Measurements from ENCODE around the gene KAT6B. TPM values are rescaled to one million over a fixed set of nuclear protein-coding genes. Genes with fewer than 3 reads are reported as not detected.

The KAT6B gene
- total and polyA plus RNA-seq, 7 donors: 2.1 to 21.3 (median 16.9) TPM

DNA sequence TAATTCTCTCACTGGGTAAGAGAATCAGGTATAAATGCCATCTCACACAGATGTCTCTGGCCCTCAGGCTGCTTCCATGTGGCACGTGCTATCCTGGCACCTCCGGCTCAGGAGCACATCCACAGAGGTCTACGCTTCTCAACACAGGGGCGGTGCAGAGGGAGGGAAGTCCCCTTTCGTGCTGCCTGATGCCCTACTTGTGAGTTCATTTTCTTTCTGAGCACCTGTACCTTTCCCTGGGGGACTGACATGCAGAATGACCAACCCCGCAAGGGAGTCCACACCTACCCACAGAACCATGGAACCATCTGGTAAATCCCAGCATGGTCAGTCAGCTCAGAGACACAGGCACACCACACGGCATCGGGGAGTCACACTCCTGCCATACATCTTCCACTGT, 186.1 kb downstream of the KAT6B start:
- Histone ChIP-seq H3K9me3 (no peaks in the 10 kb centered on the region), H3K36me3 (ENCODE audit: insufficient read depth in 1 of 2, low read depth in 1 of 2) (peaks cover 0 to 3% of the 10 kb centered on the region in 2 donors), H3K4me1 (peaks cover 16% of the 10 kb centered on the region), H3K4me3 (no peak overlapping the region), H3K27me3 (ENCODE audit: insufficient read depth in 3 of 3, low read length in 2 of 3) (no peaks in the 10 kb centered on the region), H3K27ac (no peak overlapping the region)
- ATAC-seq (no peak), DNase-seq (no peak)
- intact Hi-C loops (cut with DNase I): no loop called here
- WGBS, 3 donors: 97 to 99% (median 97%) methylated on average over 8 of the region's 8 CpGs
- TF ChIP-seq, protein P1, sequence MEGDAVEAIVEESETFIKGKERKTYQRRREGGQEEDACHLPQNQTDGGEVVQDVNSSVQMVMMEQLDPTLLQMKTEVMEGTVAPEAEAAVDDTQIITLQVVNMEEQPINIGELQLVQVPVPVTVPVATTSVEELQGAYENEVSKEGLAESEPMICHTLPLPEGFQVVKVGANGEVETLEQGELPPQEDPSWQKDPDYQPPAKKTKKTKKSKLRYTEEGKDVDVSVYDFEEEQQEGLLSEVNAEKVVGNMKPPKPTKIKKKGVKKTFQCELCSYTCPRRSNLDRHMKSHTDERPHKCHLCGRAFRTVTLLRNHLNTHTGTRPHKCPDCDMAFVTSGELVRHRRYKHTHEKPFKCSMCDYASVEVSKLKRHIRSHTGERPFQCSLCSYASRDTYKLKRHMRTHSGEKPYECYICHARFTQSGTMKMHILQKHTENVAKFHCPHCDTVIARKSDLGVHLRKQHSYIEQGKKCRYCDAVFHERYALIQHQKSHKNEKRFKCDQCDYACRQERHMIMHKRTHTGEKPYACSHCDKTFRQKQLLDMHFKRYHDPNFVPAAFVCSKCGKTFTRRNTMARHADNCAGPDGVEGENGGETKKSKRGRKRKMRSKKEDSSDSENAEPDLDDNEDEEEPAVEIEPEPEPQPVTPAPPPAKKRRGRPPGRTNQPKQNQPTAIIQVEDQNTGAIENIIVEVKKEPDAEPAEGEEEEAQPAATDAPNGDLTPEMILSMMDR (IDR thresholded peaks at IDR 0.05): no peak

DNA sequence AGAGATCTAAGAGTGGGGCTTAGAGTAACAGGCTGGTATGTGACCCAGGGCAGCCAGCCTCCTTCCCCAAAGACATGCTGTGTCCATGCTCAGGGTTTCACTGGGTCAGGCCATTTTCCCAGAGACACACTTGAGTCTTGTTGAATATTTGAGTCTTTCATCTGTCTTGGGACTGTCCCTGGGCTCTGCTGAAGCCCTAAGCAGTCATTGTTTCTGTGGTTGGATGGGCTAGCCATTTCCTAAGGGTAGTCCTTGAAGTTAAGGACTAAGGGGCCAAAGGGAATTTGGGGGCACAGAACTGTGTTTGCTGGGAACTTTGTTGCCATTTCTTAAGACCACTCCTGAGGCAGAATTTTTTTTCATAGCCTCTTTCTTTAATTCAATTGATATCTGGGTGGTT, 186.6 kb downstream of the KAT6B start:
- ATAC-seq: no peak
- intact Hi-C loops (cut with DNase I): no loop called here
- Histone ChIP-seq H3K4me1 (peaks cover 16% of the 10 kb centered on the region), H3K36me3 (ENCODE audit: insufficient read depth in 1 of 2, low read depth in 1 of 2) (peaks cover 0 to 5% of the 10 kb centered on the region in 2 donors), H3K9me3 (no peaks in the 10 kb centered on the region), H3K4me3 (no peak overlapping the region), H3K27ac (no peak overlapping the region), H3K27me3 (ENCODE audit: insufficient read depth in 3 of 3, low read length in 2 of 3) (no peaks in the 10 kb centered on the region)
- TF ChIP-seq, protein P1 (IDR thresholded peaks at IDR 0.05): no peak
- DNase-seq: no peak

DNA sequence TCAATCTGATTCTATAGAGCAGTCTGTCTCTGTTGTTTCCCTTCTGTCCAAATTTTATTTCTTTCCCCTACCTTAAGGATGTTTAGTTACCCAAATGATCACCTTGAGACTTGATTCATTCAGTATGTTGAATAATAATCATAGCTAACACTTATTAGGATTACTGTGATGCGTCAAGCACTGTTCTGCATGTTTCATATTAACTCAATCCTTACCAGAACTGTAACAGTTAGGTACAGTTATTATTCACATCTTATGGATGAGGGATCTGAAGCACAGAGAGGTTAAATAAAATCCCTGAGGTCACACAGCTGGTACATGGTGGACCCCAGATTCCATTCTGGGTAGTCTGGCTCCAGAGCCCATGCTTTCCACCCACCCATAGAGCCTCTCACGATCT, 187.1 kb downstream of the KAT6B start:
- DNase-seq: no peak
- peaks cover 16% of the 10 kb centered on the region for H3K4me1 ChIP-seq
- no peak overlapping the region for H3K4me3 ChIP-seq
- H3K36me3 ChIP-seq (ENCODE audit: insufficient read depth in 1 of 2, low read depth in 1 of 2): peaks cover 0 to 8% of the 10 kb centered on the region in 2 donors
- no peak for ATAC-seq
- intact Hi-C loops (cut with DNase I): no loop called here
- no peaks in the 10 kb centered on the region for H3K27me3 ChIP-seq (ENCODE audit: insufficient read depth in 3 of 3, low read length in 2 of 3)
- H3K9me3 ChIP-seq: no peaks in the 10 kb centered on the region
- peak overlapping the region; percentile 33 for H3K27ac ChIP-seq
- TF ChIP-seq, protein P1 (IDR thresholded peaks at IDR 0.05): no peak
- WGBS, 3 donors: 89 to 92% (median 90%) methylated on average over 2 of the region's 2 CpGs

DNA sequence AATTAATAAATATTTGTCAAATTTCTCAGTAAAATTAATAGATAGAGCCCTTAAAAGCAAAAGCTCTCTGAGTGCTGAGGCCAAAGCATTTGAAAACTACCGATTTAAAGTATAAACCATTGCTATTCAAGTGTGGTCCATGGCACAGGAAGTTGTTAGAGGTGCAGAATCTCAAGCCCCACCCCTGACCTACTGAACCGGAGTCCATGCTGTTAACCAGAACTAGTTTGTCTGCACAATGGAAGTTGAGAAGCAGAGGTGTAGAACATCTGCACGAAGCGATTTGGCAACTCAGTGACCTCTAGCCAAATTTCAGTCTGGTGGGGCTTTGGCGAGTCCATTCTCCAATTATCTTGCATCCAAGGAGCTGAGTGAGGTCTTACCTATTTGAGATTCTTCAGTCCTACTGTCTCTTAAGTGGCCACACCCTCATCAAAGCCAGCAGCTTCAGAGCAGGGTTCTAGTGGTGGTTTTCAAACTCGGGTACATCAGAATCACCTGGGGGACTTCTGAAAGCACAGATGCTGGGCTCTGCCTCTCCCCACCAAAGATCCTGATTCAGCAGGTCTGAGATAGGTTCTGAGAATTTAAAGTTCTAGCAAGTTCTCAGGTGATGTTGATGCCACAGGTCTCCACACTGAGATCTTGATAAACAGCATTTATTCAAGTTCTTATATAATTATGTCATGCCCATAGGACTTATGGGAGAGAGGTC, 188.3 kb downstream of the KAT6B start:
- ATAC-seq: no peak
- TF ChIP-seq, protein P1 (IDR thresholded peaks at IDR 0.05): no peak
- peaks cover 0 to 13% of the 10 kb centered on the region in 2 donors for H3K36me3 ChIP-seq (ENCODE audit: insufficient read depth in 1 of 2, low read depth in 1 of 2)
- intact Hi-C loops (cut with DNase I): no loop called here
- H3K27ac ChIP-seq: no peak overlapping the region
- no peak overlapping the region for H3K4me3 ChIP-seq
- WGBS, 3 donors: 84 to 89% (median 87%) methylated on average over 6 of the region's 6 CpGs
- no peaks in the 10 kb centered on the region for H3K27me3 ChIP-seq (ENCODE audit: insufficient read depth in 3 of 3, low read length in 2 of 3)
- DNase-seq: no peak
- no peaks in the 10 kb centered on the region for H3K9me3 ChIP-seq
- H3K4me1 ChIP-seq: peaks cover 16% of the 10 kb centered on the region

DNA sequence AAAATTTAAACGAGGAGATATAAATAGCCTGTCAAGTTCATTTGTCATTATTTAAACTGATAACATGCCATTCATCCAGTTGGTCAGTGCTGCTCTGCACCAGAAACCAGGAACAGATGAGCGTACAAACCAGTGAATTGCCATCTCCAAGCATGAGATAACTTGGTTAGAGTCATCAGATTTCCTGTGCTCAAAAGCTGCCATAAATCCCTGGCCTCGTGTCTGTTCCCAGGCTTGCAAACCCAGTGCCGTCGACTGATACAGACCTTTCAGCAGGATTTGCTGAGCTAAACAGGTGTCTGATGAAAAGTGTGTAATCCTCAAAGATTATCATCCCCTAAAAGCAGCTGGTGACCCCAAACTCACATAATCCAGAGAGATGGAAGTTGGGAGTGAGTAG, 189.0 kb downstream of the KAT6B start:
- DNase-seq: no peak
- Histone ChIP-seq H3K9me3 (no peaks in the 10 kb centered on the region), H3K27ac (peak overlapping the region; percentile 31), H3K36me3 (ENCODE audit: insufficient read depth in 1 of 2, low read depth in 1 of 2) (peaks cover 0 to 16% of the 10 kb centered on the region in 2 donors), H3K4me3 (no peak overlapping the region), H3K27me3 (ENCODE audit: insufficient read depth in 3 of 3, low read length in 2 of 3) (no peaks in the 10 kb centered on the region), H3K4me1 (peaks cover 15% of the 10 kb centered on the region)
- 25 to 49% (median 25%) methylated on average over 5 of the region's 5 CpGs for WGBS, 3 donors
- ATAC-seq: peak in 2 of 4 donors; percentile 25 to 50
- TF ChIP-seq, protein P1 (IDR thresholded peaks at IDR 0.05): no peak
- intact Hi-C loops (cut with DNase I): no loop called here
